Activated CD8-positive, alpha-beta memory T cell treated with anti-CD3 and anti-CD28 coated beads, Interleukin-2, amount 50 U/mL, for 4 hours (primary cell): ENCODE data around the gene C12orf43.

Experiments
- DNase-seq: peaks from one replicate; pipeline ENCODE4 v3.0.0-alpha.2; 2020

The C12orf43 gene

GRCh38 chr12:120997448-120997847 is 18.8 kb downstream of the C12orf43 start:
- no peak for DNase-seq

- DNase-seq = no peak
These were observed 20.0 kb downstream of the C12orf43 start for GRCh38 chr12:120996133-120996746.

GRCh38 chr12:120994589-120995337 is 21.5 kb downstream of the C12orf43 start:
- no peak for DNase-seq

- DNase-seq = no peak
These were observed 22.2 kb downstream of the C12orf43 start for GRCh38 chr12:120994059-120994458.

- DNase-seq = no peak
These were observed 22.8 kb downstream of the C12orf43 start for GRCh38 chr12:120993496-120993895.

- no peak for DNase-seq
These were observed 23.3 kb downstream of the C12orf43 start for GRCh38 chr12:120992989-120993388.

GRCh38 chr12:120991965-120992364 is 24.3 kb downstream of the C12orf43 start:
- no peak for DNase-seq

GRCh38 chr12:120990487-120991055 is 25.7 kb downstream of the C12orf43 start:
- DNase-seq = no peak

GRCh38 chr12:120989687-120990086 is 26.6 kb downstream of the C12orf43 start:
- no peak for DNase-seq

- no peak for DNase-seq
These were observed 27.6 kb downstream of the C12orf43 start for GRCh38 chr12:120988658-120989057.

- DNase-seq = no peak
These were observed 28.1 kb downstream of the C12orf43 start for GRCh38 chr12:120988234-120988633.

- no peak for DNase-seq
These were observed 31.9 kb downstream of the C12orf43 start for GRCh38 chr12:120984351-120984898.

GRCh38 chr12:120983759-120984158 is 32.5 kb downstream of the C12orf43 start:
- DNase-seq = no peak

GRCh38 chr12:120982659-120983058 is 33.6 kb downstream of the C12orf43 start:
- DNase-seq = no peak

GRCh38 chr12:120981407-120981941 is 34.8 kb downstream of the C12orf43 start:
- no peak for DNase-seq

GRCh38 chr12:120980800-120981368 is 35.4 kb downstream of the C12orf43 start:
- no peak for DNase-seq

GRCh38 chr12:120979862-120980696 is 36.2 kb downstream of the C12orf43 start:
- no peak for DNase-seq

GRCh38 chr12:120979220-120979861 is 36.9 kb downstream of the C12orf43 start:
- no peak for DNase-seq

- DNase-seq = no peak
These were observed 37.7 kb downstream of the C12orf43 start, which contains the start of gene HNF1A for GRCh38 chr12:120978296-120979219. Gene HNF1A (plus strand): TSS chr12:120978543. CDS start chr12:120978769, 226 bp downstream.

- DNase-seq = no peak
These were observed 38.6 kb downstream of the C12orf43 start for GRCh38 chr12:120977531-120978295.
